DLD1 (cell line): ENCODE results near the gene ACAT2.
"Not testable (repeated sequence)": the region's sequence is repeated elsewhere in the genome, so short reads cannot be mapped to it uniquely, and the experiment has no call there.

Source experiments
- in situ Hi-C: cut with HindIII; loops from 2 replicates; pipeline ENCODE4 v1.10.0; 2017; ENCODE audit warnings: low sequenced_read_pairs

Gene ACAT2

GRCh38 chr6:159729598-159730331 lies 32.1 kb upstream of the ACAT2 start:
- in situ Hi-C loops = no loop called here

GRCh38 chr6:159730332-159730676 lies 31.5 kb upstream of the ACAT2 start:
- in situ Hi-C loops = no loop called here

- in situ Hi-C loops = not testable (repeated sequence)
Measured at GRCh38 chr6:159732550-159732949, 29.3 kb upstream of the ACAT2 start.

- in situ Hi-C loops = not testable (repeated sequence)
Measured at GRCh38 chr6:159733395-159733794, 28.4 kb upstream of the ACAT2 start.

GRCh38 chr6:159736908-159737307 lies 24.9 kb upstream of the ACAT2 start:
- in situ Hi-C loops = no loop called here

- in situ Hi-C loops = no loop called here
Measured at GRCh38 chr6:159739341-159739740, 22.5 kb upstream of the ACAT2 start.

- in situ Hi-C loops = no loop called here
Measured at GRCh38 chr6:159742165-159742564, 19.7 kb upstream of the ACAT2 start.

GRCh38 chr6:159745081-159745480 lies 16.8 kb upstream of the ACAT2 start:
- in situ Hi-C loops = no loop called here

- in situ Hi-C loops = no loop called here
Measured at GRCh38 chr6:159746759-159747158, 15.1 kb upstream of the ACAT2 start.

- in situ Hi-C loops = not testable (repeated sequence)
Measured at GRCh38 chr6:159748127-159748526, 13.7 kb upstream of the ACAT2 start.

GRCh38 chr6:159751448-159751847 lies 10.4 kb upstream of the ACAT2 start:
- in situ Hi-C loops = no loop called here

GRCh38 chr6:159753081-159753872 lies 8.6 kb upstream of the ACAT2 start:
- in situ Hi-C loops = no loop called here

GRCh38 chr6:159754401-159754800 lies 7.4 kb upstream of the ACAT2 start:
- in situ Hi-C loops = no loop called here

- in situ Hi-C loops = no loop called here
Measured at GRCh38 chr6:159754959-159755914, 6.6 kb upstream of the ACAT2 start.

GRCh38 chr6:159756508-159756907 lies 5.3 kb upstream of the ACAT2 start:
- in situ Hi-C loops = no loop called here

- in situ Hi-C loops = no loop called here
Measured at GRCh38 chr6:159758031-159759001, 3.5 kb upstream of the ACAT2 start.

- in situ Hi-C loops = no loop called here
Measured at GRCh38 chr6:159759645-159760044, 2.2 kb upstream of the ACAT2 start.

- in situ Hi-C loops = no loop called here
Measured at GRCh38 chr6:159760602-159761057, 1.2 kb upstream of the ACAT2 start.

GRCh38 chr6:159761129-159761872 lies 544 bp upstream of the ACAT2 start:
- in situ Hi-C loops = no loop called here
